Measurements from ENCODE around the gene PLEKHN1.

- TF ChIP-seq EZH2 (IDR thresholded peaks at IDR 0.05; ENCODE audit: insufficient read depth, poor library complexity, severe bottlenecking) (no peak), EZH2phosphoT487 (IDR thresholded peaks at IDR 0.05; ENCODE audit: insufficient read depth, low read depth) (no peak)
Measured at GRCh38 chr1:924656-925560, 41.4 kb upstream of the PLEKHN1 start.
